ENCODE measurements around the gene LUC7L. TPM values are rescaled to one million over a fixed set of nuclear protein-coding genes. Genes with fewer than 3 reads are reported as not detected.
A peak's percentile ranks its signal among the peaks of the same experiment; 100 is the strongest.

Gene LUC7L
- total RNA-seq, 1 donor from 2014 or later = 154 TPM

GRCh38 chr16:264440-264951 is 35.2 kb upstream of the LUC7L start:
- peak; percentile 68 for DNase-seq (ENCODE audit: extremely low spot score, unreplicated experiment)
- Mint-ChIP-seq H3K9me3 (no peaks in the 10 kb centered on the region), H3K27ac (no peak overlapping the region), H3K36me3 (peaks cover 4% of the 10 kb centered on the region), H3K27me3 (no peaks in the 10 kb centered on the region), H3K4me1 (ENCODE audit: unreplicated experiment) (no peaks in the 10 kb centered on the region), H3K4me3 (no peak overlapping the region)
- no peak for TF ChIP-seq CTCF (conservative IDR thresholded peaks at IDR 0.05)

- Mint-ChIP-seq H3K27me3 (no peaks in the 10 kb centered on the region), H3K9me3 (no peaks in the 10 kb centered on the region), H3K4me1 (ENCODE audit: unreplicated experiment) (no peaks in the 10 kb centered on the region), H3K36me3 (peaks cover 4% of the 10 kb centered on the region), H3K4me3 (no peak overlapping the region), H3K27ac (no peak overlapping the region)
- no peak for TF ChIP-seq CTCF (conservative IDR thresholded peaks at IDR 0.05)
- DNase-seq (ENCODE audit: extremely low spot score, unreplicated experiment) = peak; percentile 62
Observed at GRCh38 chr16:263944-264343, 34.7 kb upstream of the LUC7L start.

- Mint-ChIP-seq H3K9me3 (no peaks in the 10 kb centered on the region), H3K4me3 (no peak overlapping the region)
Observed at GRCh38 chr16:263182-263774, 34.0 kb upstream of the LUC7L start.

GRCh38 chr16:262121-262745 is 33.0 kb upstream of the LUC7L start:
- Mint-ChIP-seq H3K4me3 (no peak overlapping the region), H3K27ac (no peak overlapping the region), H3K36me3 (peaks cover 4% of the 10 kb centered on the region), H3K27me3 (no peaks in the 10 kb centered on the region), H3K9me3 (no peaks in the 10 kb centered on the region), H3K4me1 (ENCODE audit: unreplicated experiment) (no peaks in the 10 kb centered on the region)
- TF ChIP-seq CTCF (conservative IDR thresholded peaks at IDR 0.05) = no peak
- no peak for DNase-seq (ENCODE audit: extremely low spot score, unreplicated experiment)

More at GRCh38 chr16:263182-263774, 34.0 kb upstream of the LUC7L start:
- peak; percentile 64 for DNase-seq (ENCODE audit: extremely low spot score, unreplicated experiment)
- Mint-ChIP-seq H3K27ac (no peak overlapping the region), H3K27me3 (no peaks in the 10 kb centered on the region), H3K36me3 (peaks cover 4% of the 10 kb centered on the region), H3K4me1 (ENCODE audit: unreplicated experiment) (no peaks in the 10 kb centered on the region)
- TF ChIP-seq CTCF (conservative IDR thresholded peaks at IDR 0.05) = no peak

- Mint-ChIP-seq H3K4me1 (ENCODE audit: unreplicated experiment) (no peaks in the 10 kb centered on the region), H3K36me3 (peaks cover 6% of the 10 kb centered on the region), H3K27me3 (no peaks in the 10 kb centered on the region), H3K4me3 (no peak overlapping the region), H3K27ac (no peak overlapping the region), H3K9me3 (no peaks in the 10 kb centered on the region)
- no peak for TF ChIP-seq CTCF (conservative IDR thresholded peaks at IDR 0.05)
- DNase-seq (ENCODE audit: extremely low spot score, unreplicated experiment) = no peak
Observed at GRCh38 chr16:261031-261691, 31.9 kb upstream of the LUC7L start.
